Osteoblast (primary cell): Measurements from ENCODE around the gene IMPG1. TPM values are rescaled to one million over a fixed set of nuclear protein-coding genes. Genes with fewer than 3 reads are reported as not detected.

ENCODE experiments used
- DNase-seq: peaks from one replicate; pipeline ENCODE4 v3.0.0; 2011; ENCODE audit warnings: low spot score, mixed read lengths; ENCODE audit not compliant: insufficient read length; ENCODE audit errors: missing footprints
- H2AFZ ChIP-seq: 2 replicates; pipeline ENCODE4 v1.6.0; 2011; ENCODE audit warnings: mild to moderate bottlenecking, low read length
- H3K27ac ChIP-seq: 2 replicates; pipeline ENCODE4 v1.5.1; 2011; ENCODE audit warnings: mild to moderate bottlenecking, low read depth, low read length, moderate library complexity
- H3K27me3 ChIP-seq: 2 replicates; pipeline ENCODE4 v1.6.0; 2012; ENCODE audit warnings: mild to moderate bottlenecking, control low read depth, inconsistent platforms, low read length, moderate library complexity; ENCODE audit not compliant: insufficient read depth
- H3K36me3 ChIP-seq: 2 replicates; pipeline ENCODE4 v1.5.1; 2011; ENCODE audit warnings: mild to moderate bottlenecking, low read length, control low read depth, moderate library complexity; ENCODE audit not compliant: insufficient read depth
- H3K4me1 ChIP-seq: 2 replicates; pipeline ENCODE4 v1.5.1; 2011; ENCODE audit warnings: mild to moderate bottlenecking, low read length, control low read depth, moderate library complexity; ENCODE audit not compliant: insufficient read depth
- H3K4me2 ChIP-seq: 2 replicates; pipeline ENCODE4 v1.6.0; 2011; ENCODE audit warnings: mild to moderate bottlenecking, low read length; ENCODE audit not compliant: insufficient read depth
- H3K4me3 ChIP-seq: fragments of 200-600 bp; sonication (generic); 3 replicates; pipeline ENCODE4 v1.5.1; 2012; ENCODE audit warnings: mild to moderate bottlenecking, low read length, inconsistent platforms; ENCODE audit not compliant: insufficient read depth
- H3K79me2 ChIP-seq: 2 replicates; pipeline ENCODE4 v1.6.0; 2012; ENCODE audit warnings: mild to moderate bottlenecking, low read length, control low read depth, inconsistent platforms; ENCODE audit not compliant: insufficient read depth
- H3K9me3 ChIP-seq: 2 replicates; pipeline ENCODE4 v1.5.1; 2011; ENCODE audit warnings: low read depth, low read length, control low read depth
- H4K20me1 ChIP-seq: 2 replicates; pipeline ENCODE4 v1.6.0; 2012; ENCODE audit warnings: mild to moderate bottlenecking, low read length, control low read depth; ENCODE audit not compliant: insufficient read depth
- total RNA-seq: library from RNA; depleted of rRNA; stranded (reverse); fragments of >200 nt; gene quantifications from 2 replicates; pipeline ENCODE4 v1.2.3, GENCODE V29; 2012
- TF ChIP-seq, protein P1 (sequence below): IDR thresholded peaks from 2 replicates; pipeline ENCODE4 v1.5.1; 2011; ENCODE audit warnings: mild to moderate bottlenecking, low read depth, low read length, moderate library complexity; ENCODE audit errors: extremely low read depth

The IMPG1 gene
- total RNA-seq, 1 donor = not detected

GRCh38 chr6:75933387-75933975 is 139.0 kb downstream of the IMPG1 start:
- Histone ChIP-seq H3K4me2 (no peak overlapping the region), H3K4me1 (peaks cover 9% of the 10 kb centered on the region), H3K79me2 (no peaks in the 10 kb centered on the region), H3K4me3 (no peak overlapping the region), H3K9me3 (no peaks in the 10 kb centered on the region), H2AFZ (no peak overlapping the region), H3K27me3 (no peaks in the 10 kb centered on the region), H3K36me3 (no peaks in the 10 kb centered on the region), H3K27ac (no peak overlapping the region), H4K20me1 (no peaks in the 10 kb centered on the region)
- TF ChIP-seq, protein P1, sequence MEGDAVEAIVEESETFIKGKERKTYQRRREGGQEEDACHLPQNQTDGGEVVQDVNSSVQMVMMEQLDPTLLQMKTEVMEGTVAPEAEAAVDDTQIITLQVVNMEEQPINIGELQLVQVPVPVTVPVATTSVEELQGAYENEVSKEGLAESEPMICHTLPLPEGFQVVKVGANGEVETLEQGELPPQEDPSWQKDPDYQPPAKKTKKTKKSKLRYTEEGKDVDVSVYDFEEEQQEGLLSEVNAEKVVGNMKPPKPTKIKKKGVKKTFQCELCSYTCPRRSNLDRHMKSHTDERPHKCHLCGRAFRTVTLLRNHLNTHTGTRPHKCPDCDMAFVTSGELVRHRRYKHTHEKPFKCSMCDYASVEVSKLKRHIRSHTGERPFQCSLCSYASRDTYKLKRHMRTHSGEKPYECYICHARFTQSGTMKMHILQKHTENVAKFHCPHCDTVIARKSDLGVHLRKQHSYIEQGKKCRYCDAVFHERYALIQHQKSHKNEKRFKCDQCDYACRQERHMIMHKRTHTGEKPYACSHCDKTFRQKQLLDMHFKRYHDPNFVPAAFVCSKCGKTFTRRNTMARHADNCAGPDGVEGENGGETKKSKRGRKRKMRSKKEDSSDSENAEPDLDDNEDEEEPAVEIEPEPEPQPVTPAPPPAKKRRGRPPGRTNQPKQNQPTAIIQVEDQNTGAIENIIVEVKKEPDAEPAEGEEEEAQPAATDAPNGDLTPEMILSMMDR = no peak
- DNase-seq = no peak

GRCh38 chr6:75932067-75932466 is 140.4 kb downstream of the IMPG1 start:
- DNase-seq = no peak
- Histone ChIP-seq H3K36me3 (no peaks in the 10 kb centered on the region), H3K4me2 (no peak overlapping the region), H3K9me3 (no peaks in the 10 kb centered on the region), H3K27me3 (no peaks in the 10 kb centered on the region), H3K4me1 (peaks cover 9% of the 10 kb centered on the region), H4K20me1 (no peaks in the 10 kb centered on the region), H2AFZ (no peak overlapping the region), H3K4me3 (no peak overlapping the region), H3K79me2 (no peaks in the 10 kb centered on the region), H3K27ac (no peak overlapping the region)
- TF ChIP-seq, protein P1 = peak; percentile 48

- TF ChIP-seq, protein P1 = no peak
- no peaks in the 10 kb centered on the region for H4K20me1 ChIP-seq
- peaks cover 9% of the 10 kb centered on the region for H3K4me1 ChIP-seq
- H3K79me2 ChIP-seq = no peaks in the 10 kb centered on the region
- H3K27me3 ChIP-seq = no peaks in the 10 kb centered on the region
- no peak overlapping the region for H3K4me3 ChIP-seq
- H3K36me3 ChIP-seq = no peaks in the 10 kb centered on the region
- no peak overlapping the region for H3K27ac ChIP-seq
- no peak overlapping the region for H3K4me2 ChIP-seq
- no peak overlapping the region for H2AFZ ChIP-seq
- H3K9me3 ChIP-seq = no peaks in the 10 kb centered on the region
- DNase-seq = no peak
Measured at GRCh38 chr6:75931011-75931680, 141.3 kb downstream of the IMPG1 start.

- Histone ChIP-seq H3K27ac (no peak overlapping the region), H3K9me3 (no peaks in the 10 kb centered on the region), H3K79me2 (no peaks in the 10 kb centered on the region), H3K4me1 (no peaks in the 10 kb centered on the region), H2AFZ (no peak overlapping the region), H4K20me1 (no peaks in the 10 kb centered on the region), H3K4me3 (no peak overlapping the region), H3K36me3 (no peaks in the 10 kb centered on the region), H3K4me2 (no peak overlapping the region), H3K27me3 (no peaks in the 10 kb centered on the region)
- DNase-seq = no peak
- TF ChIP-seq, protein P1 = no peak
Measured at GRCh38 chr6:75926293-75927168, 145.9 kb downstream of the IMPG1 start.
